Thyroid gland (tissue), 4 donors: Measurements from ENCODE around the gene CYBC1. TPM values are rescaled to one million over a fixed set of nuclear protein-coding genes. Genes with fewer than 3 reads are reported as not detected.

Experiments used
- DNase-seq, 2 donors: peaks; one replicate each; pipeline ENCODE4 v3.0.0-alpha.2; 2019
- H3K27ac ChIP-seq, 3 donors: fragments of 200-600 bp; sonication (generic); 1 replicate in 2 of 3; 2 replicates in 1 of 3; pipeline ENCODE4 v1.5.1; 2016 to 2019; ENCODE audit warnings: mild to moderate bottlenecking in 1 of 3, moderate library complexity in 1 of 3
- H3K27me3 ChIP-seq: fragments of 200-600 bp; sonication (generic); one replicate; pipeline ENCODE4 v1.5.1; 2019
- H3K36me3 ChIP-seq, 2 donors: fragments of 200-600 bp; sonication (generic); one replicate each; pipeline ENCODE4 v1.5.1; 2016 to 2019
- H3K4me1 ChIP-seq, 2 donors: fragments of 200-600 bp; sonication (generic); one replicate each; pipeline ENCODE4 v1.5.1; 2017 to 2019
- H3K4me3 ChIP-seq, 3 donors: fragments of 200-600 bp; sonication (generic); replicated peaks in 1 of 3; 1 replicate in 2 of 3; 2 replicates in 1 of 3; pipeline ENCODE4 v1.5.1; 2016; ENCODE audit warnings: mild to moderate bottlenecking in 1 of 3
- H3K9me3 ChIP-seq: fragments of 200-600 bp; sonication (generic); one replicate; pipeline ENCODE4 v1.5.1; 2017
- POLR2A ChIP-seq, 2 donors: fragments of 450-650 bp; IDR thresholded peaks; one replicate each; pipeline ENCODE4 v1.6.1; 2017; ENCODE audit warnings: antibody characterized with exemption in 2 of 2, mild to moderate bottlenecking in 2 of 2, moderate library complexity in 1 of 2
- WGBS, 2 donors: methylation state at CpG; one replicate each; pipeline ENCODE4 v1.1.5; 2017; 5-methylcytosine and 5-hydroxymethylcytosine counted together
- intact Hi-C: fragments of 100-400 bp; cut with DNase I; formaldehyde crosslinking; loops from one replicate; pipeline ENCODE4 v1.15.1; 2023
- total RNA-seq, 4 donors: library from RNA; depleted of rRNA; stranded (reverse); fragments of >200 nt; gene quantifications; one replicate each; pipeline ENCODE4 v1.2.3, GENCODE V29; 2016
- TF ChIP-seq, protein P1 (sequence below), 6 experiments: fragments of 200-600 bp in 3 of 6; fragments of 450-650 bp in 3 of 6; sonication (generic) in 3 of 6; IDR thresholded peaks; one replicate each; pipeline ENCODE4 v1.5.1; 2016 to 2019; ENCODE audit warnings: antibody characterized with exemption in 6 of 6, mild to moderate bottlenecking in 2 of 6, inconsistent platforms in 1 of 6, moderate library complexity in 1 of 6

CYBC1 gene
- total RNA-seq, 4 donors from 2014 or later = 51.2 to 66.6 (median 53.6) TPM

DNA sequence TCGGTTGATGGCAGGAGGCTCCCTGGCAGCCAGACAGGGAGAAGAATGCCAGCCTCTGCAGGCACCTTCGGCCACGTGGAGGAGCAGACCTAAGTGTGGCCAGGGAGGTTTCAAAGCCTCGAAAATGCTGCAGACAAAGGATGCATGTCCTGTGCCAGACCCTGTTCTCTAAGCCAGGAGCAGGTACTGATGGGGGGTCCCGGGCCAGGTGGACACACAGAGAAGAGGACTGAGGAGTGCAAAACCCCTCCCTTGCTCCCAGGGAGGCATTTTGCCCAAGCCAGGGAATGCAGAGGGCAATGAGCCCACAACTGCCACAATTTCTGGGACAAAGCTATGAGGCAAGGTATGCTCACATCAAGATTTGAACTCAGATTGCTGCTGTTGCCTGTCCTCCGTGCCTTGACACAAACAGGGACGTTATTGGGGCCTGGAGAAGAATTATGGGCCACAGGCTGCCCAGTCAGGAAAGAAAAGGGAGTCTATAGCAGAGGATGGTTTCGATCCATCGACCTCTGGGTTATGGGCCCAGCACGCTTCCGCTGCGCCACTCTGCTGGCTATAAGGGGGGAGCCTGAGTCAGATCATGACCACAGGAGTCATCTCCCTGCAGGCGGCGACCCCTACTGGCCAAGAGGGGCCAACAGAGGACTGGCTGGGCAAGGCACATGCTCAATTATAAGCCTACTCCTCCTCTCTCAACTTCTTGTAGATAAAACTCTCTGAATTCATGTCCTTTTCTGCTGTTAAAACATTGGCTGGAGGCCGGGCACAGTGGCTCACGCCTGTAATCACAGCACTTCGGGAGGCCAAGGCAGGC is 43.9 kb upstream of the CYBC1 start:
- no peak for TF ChIP-seq POLR2A (IDR thresholded peaks at IDR 0.05)
- TF ChIP-seq, protein P1, sequence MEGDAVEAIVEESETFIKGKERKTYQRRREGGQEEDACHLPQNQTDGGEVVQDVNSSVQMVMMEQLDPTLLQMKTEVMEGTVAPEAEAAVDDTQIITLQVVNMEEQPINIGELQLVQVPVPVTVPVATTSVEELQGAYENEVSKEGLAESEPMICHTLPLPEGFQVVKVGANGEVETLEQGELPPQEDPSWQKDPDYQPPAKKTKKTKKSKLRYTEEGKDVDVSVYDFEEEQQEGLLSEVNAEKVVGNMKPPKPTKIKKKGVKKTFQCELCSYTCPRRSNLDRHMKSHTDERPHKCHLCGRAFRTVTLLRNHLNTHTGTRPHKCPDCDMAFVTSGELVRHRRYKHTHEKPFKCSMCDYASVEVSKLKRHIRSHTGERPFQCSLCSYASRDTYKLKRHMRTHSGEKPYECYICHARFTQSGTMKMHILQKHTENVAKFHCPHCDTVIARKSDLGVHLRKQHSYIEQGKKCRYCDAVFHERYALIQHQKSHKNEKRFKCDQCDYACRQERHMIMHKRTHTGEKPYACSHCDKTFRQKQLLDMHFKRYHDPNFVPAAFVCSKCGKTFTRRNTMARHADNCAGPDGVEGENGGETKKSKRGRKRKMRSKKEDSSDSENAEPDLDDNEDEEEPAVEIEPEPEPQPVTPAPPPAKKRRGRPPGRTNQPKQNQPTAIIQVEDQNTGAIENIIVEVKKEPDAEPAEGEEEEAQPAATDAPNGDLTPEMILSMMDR (IDR thresholded peaks at IDR 0.05) = peak; percentile 45 to 93 (median 84)
- H3K4me1 ChIP-seq = peaks cover 17 to 26% of the 10 kb centered on the region in 2 donors

DNA sequence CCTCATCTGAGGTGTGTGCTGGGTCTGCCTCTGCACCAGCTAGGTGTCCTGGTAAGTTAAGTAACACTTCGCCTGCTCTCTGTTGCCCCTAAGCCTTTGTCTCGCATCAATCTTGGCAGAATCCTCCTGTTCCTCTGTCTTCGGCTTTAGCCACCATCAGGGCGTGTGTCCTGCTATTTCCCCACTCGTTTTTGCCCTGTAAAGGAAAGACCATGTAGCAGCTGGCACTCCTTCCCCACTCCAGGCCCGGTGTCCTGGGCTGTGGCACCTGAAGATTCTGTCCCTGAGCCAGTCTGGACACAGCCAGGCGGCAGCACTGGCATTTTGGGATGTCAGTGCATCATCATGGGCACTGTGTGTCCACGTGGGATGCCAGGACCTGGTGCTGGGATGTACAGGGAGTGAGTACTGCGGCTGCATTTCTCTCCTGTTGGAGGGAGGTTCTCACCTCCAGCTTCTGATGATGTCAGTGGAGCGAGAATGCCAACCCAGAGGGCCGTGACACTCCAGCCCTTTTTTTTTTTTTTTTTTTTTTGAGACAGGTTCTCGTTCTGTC is 42.8 kb upstream of the CYBC1 start:
- peaks cover 17 to 27% of the 10 kb centered on the region in 2 donors for H3K4me1 ChIP-seq
- intact Hi-C loops = loop anchor here (10.0 kb wide), 1 partner anchor 79 kb away; the partner anchor contains the start of genes HEXD and OGFOD3
- 65 to 68% methylated on average over 12 of the region's 12 CpGs for WGBS, 2 donors
- H3K27ac ChIP-seq = peak overlapping the region in 1 of 3 donors; percentile 56
- H3K27me3 ChIP-seq = no peaks in the 10 kb centered on the region
- TF ChIP-seq, protein P1 (IDR thresholded peaks at IDR 0.05) = no peak
- TF ChIP-seq POLR2A (IDR thresholded peaks at IDR 0.05) = no peak
- H3K4me3 ChIP-seq = no peak overlapping the region
- peak; percentile 78 to 82 for DNase-seq
- H3K9me3 ChIP-seq = no peaks in the 10 kb centered on the region
- H3K36me3 ChIP-seq = no peaks in the 10 kb centered on the region

More for the DNA sequence above, 43.9 kb upstream of the CYBC1 start:
- H3K27me3 ChIP-seq = no peaks in the 10 kb centered on the region
- H3K9me3 ChIP-seq = no peaks in the 10 kb centered on the region
- intact Hi-C loops = loop anchor here (10.0 kb wide), 1 partner anchor 80 kb away; the partner anchor contains the start of genes HEXD and OGFOD3
- WGBS, 2 donors = 9 to 14% methylated on average over 13 to 15 of the region's 17 CpGs
- peak; percentile 89 to 91 for DNase-seq
- no peaks in the 10 kb centered on the region for H3K36me3 ChIP-seq
- no peak overlapping the region for H3K4me3 ChIP-seq
- peak overlapping the region; percentile 48 to 58 (median 56) for H3K27ac ChIP-seq

DNA sequence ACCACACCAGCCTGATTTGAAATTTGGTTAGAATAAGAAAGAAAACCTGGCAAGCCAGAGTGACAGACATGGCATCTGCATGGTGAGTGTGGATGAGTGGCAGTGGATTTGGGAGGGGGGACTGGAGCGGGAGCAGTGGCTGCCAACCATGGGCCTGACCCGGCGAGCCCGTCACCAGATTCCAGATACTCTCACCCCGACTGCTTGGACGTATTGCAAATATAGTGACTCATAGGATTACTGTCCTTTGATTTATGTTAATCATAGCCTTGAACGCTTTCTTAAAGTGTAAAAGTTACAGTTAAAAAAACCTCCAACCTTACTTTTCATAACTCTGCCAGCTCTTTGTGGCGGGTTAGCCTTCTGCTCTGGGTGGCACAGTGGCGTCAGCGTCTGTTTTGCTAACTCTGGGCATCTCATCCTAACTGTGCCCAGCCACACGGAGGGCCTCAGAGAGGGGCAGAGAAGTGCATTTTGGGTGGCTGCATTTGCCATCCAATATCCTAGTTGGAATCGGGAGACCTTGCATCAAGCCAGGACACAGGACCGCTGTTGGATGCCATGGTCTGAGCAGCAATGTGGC is 42.2 kb upstream of the CYBC1 start:
- Histone ChIP-seq H3K4me1 (peaks cover 20 to 27% of the 10 kb centered on the region in 2 donors), H3K4me3 (no peak overlapping the region), H3K27me3 (no peaks in the 10 kb centered on the region), H3K9me3 (no peaks in the 10 kb centered on the region), H3K27ac (no peak overlapping the region), H3K36me3 (no peaks in the 10 kb centered on the region)
- WGBS, 2 donors = 83 to 87% methylated on average over 12 of the region's 13 CpGs
- intact Hi-C loops = loop anchor here (10.0 kb wide), 1 partner anchor 78 kb away; the partner anchor contains the start of genes HEXD and OGFOD3
- no peak for DNase-seq
- TF ChIP-seq POLR2A (IDR thresholded peaks at IDR 0.05) = no peak

DNA sequence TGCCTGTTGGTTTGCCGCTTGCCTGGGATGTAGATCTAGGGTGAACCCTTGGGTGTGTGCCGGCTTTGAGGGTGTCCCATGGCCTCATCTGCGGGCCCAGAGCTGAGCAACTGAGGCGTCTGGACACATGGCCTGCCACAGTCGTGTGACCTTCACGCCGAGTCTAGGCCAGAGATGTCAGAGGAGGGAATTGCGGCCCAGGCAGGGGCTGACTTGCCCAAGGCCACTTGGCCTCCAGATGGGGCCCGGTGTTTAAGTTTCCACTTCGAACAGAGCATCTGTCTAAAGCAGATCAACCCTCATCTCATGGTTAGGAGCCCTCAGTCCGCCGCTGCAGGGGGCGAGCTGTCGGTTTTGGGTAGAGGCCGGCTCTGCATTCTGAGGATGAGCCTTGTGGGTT is 41.0 kb upstream of the CYBC1 start:
- no peak for DNase-seq
- Histone ChIP-seq H3K36me3 (peaks cover 6% of the 10 kb centered on the region in 2 donors), H3K9me3 (no peaks in the 10 kb centered on the region), H3K4me3 (no peak overlapping the region), H3K4me1 (peaks cover 17 to 24% of the 10 kb centered on the region in 2 donors), H3K27ac (no peak overlapping the region), H3K27me3 (no peaks in the 10 kb centered on the region)
- TF ChIP-seq, protein P1 (IDR thresholded peaks at IDR 0.05) = no peak
- TF ChIP-seq POLR2A (IDR thresholded peaks at IDR 0.05) = no peak
- intact Hi-C loops = loop anchor here (10.0 kb wide), 1 partner anchor 77 kb away; the partner anchor contains the start of genes HEXD and OGFOD3
- WGBS, 2 donors = 92 to 93% methylated on average over 8 to 10 of the region's 15 CpGs

DNA sequence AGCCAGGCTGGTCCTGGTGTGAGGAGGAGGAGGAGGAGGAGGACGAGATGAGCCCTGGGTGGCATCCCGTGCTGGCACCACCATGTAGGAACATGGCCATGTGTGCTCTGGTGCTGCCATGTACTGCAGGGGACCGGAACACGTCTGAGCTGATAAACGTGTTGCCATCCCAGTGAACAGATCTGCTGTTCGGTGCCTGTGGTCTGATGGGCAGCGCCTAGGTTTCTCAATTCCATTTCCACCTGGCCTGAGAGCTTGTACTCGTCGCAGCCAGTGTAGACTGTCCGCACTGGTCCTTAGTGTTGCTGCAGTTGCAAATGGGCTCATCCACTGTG is 40.6 kb upstream of the CYBC1 start:
- DNase-seq = no peak
- WGBS, 2 donors = 88 to 95% methylated on average over 6 to 7 of the region's 10 CpGs
- Histone ChIP-seq H3K27ac (no peak overlapping the region), H3K9me3 (no peaks in the 10 kb centered on the region), H3K27me3 (no peaks in the 10 kb centered on the region), H3K36me3 (peaks cover 9 to 10% of the 10 kb centered on the region in 2 donors), H3K4me3 (no peak overlapping the region), H3K4me1 (peaks cover 16 to 21% of the 10 kb centered on the region in 2 donors)
- TF ChIP-seq, protein P1 (IDR thresholded peaks at IDR 0.05) = no peak
- no peak for TF ChIP-seq POLR2A (IDR thresholded peaks at IDR 0.05)
- intact Hi-C loops = loop anchor here (10.0 kb wide), 1 partner anchor 76 kb away; the partner anchor contains the start of genes HEXD and OGFOD3
